ENCODE measurements around the gene GPR158.

GPR158 gene

DNA sequence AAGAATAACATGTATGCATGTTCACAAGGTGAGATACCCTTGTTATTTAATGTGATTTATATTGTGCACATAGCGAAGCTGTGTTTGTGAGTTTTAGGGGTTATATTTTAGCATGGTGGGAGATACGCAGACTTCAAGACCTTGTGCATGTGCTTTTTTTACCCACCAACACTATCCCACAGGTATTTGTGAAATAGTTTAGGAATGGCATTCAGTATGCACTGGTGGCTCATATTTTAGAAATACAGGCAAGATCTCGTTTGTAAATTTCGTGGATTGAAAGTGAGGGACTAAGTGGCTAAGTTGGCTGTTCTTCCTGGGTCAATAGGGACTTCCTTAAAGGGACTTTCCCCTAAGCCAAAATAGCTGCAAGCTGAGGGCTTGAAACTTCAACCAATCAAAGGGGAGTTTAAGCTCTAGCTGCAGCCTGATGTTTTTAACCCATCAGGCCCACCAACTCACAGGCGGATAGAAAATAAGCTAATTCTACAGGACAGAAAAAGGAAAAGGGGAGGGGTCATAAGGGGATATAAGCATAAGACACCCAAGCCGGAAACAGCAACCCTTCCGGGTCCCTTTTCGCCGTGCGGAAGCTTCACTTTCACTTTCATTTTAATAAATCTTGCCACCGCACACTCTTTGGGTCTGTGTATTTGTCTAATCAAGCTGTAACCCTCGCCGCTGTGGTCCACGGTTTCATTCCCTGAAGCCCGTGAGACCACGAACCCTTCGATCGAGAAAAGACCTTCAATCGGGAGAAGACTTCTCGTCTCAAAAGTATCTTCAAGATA, 291.0 kb downstream of the GPR158 start:
- Histone ChIP-seq H3K4me1 (ENCODE audit: control insufficient read depth, low read length) (no peaks in the 10 kb centered on the region), H4K20me1 (ENCODE audit: control insufficient read depth, insufficient read depth, low read depth, low read length) (no peaks in the 10 kb centered on the region), H3K79me2 (ENCODE audit: control insufficient read depth, low read length) (no peaks in the 10 kb centered on the region), H3K9me2 (replicated peaks; ENCODE audit: control insufficient read depth, low read length) (no peaks in the 10 kb centered on the region), H3K4me3 (ENCODE audit: low read length) (no peak overlapping the region), H3K36me3 (ENCODE audit: control insufficient read depth, low read length) (no peaks in the 10 kb centered on the region), H3K27me3 (ENCODE audit: control insufficient read depth, low read length) (no peaks in the 10 kb centered on the region), H3K27ac (ENCODE audit: low read depth, low read length) (no peak overlapping the region), H3F3A (ENCODE audit: control insufficient read depth, insufficient read depth) (no peaks in the 10 kb centered on the region), H3K9me3 (ENCODE audit: control insufficient read depth, insufficient read depth, low read length) (no peaks in the 10 kb centered on the region), H3K4me2 (ENCODE audit: low read length) (no peak overlapping the region)
- TF ChIP-seq EZH2phosphoT487 (IDR thresholded peaks at IDR 0.05; ENCODE audit: borderline replicate concordance, low read length): no peak
- TF ChIP-seq, protein P1, sequence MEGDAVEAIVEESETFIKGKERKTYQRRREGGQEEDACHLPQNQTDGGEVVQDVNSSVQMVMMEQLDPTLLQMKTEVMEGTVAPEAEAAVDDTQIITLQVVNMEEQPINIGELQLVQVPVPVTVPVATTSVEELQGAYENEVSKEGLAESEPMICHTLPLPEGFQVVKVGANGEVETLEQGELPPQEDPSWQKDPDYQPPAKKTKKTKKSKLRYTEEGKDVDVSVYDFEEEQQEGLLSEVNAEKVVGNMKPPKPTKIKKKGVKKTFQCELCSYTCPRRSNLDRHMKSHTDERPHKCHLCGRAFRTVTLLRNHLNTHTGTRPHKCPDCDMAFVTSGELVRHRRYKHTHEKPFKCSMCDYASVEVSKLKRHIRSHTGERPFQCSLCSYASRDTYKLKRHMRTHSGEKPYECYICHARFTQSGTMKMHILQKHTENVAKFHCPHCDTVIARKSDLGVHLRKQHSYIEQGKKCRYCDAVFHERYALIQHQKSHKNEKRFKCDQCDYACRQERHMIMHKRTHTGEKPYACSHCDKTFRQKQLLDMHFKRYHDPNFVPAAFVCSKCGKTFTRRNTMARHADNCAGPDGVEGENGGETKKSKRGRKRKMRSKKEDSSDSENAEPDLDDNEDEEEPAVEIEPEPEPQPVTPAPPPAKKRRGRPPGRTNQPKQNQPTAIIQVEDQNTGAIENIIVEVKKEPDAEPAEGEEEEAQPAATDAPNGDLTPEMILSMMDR (IDR thresholded peaks at IDR 0.05; ENCODE audit: low read depth, low read length, poor library complexity, severe bottlenecking): no peak

DNA sequence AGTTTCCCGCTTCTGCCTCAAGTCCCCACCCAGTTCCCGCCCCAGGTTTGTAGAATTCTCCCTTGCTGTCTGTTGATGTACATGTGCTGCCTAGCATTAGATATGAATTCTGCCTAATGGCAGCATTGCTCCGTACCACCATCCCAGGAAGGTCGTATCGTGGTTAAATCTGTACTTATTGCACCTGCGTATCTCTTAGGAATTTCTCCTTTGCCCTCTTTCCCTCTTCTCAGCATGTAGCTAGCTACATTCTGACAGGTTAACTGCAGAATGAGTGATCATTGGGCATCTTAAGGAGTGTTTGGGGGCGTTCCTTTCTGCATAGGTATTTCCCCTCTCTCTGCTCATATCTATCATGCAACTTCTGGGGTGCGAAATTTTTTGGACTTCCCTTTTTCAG, 293.1 kb downstream of the GPR158 start:
- Histone ChIP-seq H3F3A (ENCODE audit: control insufficient read depth, insufficient read depth) (no peaks in the 10 kb centered on the region), H3K4me2 (ENCODE audit: low read length) (no peak overlapping the region)

DNA sequence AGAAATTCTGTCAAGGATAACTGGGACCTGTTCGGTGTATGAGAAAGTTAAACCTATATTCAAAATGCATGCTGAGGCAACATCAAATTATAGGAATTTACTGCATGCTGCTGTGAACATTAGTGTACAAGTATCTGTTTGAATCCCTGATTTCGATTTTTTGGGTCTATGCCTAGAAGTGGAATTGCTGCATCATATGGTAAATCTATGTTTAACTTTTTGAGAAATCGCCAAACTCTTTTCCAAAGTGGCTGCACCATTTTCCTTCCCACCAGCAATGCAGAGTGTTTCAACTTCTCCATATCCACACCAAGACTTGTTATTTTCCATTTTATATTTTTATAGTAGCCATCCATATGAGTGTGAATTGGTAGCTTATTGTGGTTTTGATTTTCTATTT, 306.7 kb downstream of the GPR158 start:
- Histone ChIP-seq H3K27me3 (ENCODE audit: control insufficient read depth, low read length) (no peaks in the 10 kb centered on the region), H3K4me1 (ENCODE audit: control insufficient read depth, low read length) (no peaks in the 10 kb centered on the region)

More for the DNA sequence above, 293.1 kb downstream of the GPR158 start:
- no peak for TF ChIP-seq EZH2phosphoT487 (IDR thresholded peaks at IDR 0.05; ENCODE audit: borderline replicate concordance, low read length)
- TF ChIP-seq, protein P1 (IDR thresholded peaks at IDR 0.05; ENCODE audit: low read depth, low read length, poor library complexity, severe bottlenecking): no peak
- Histone ChIP-seq H3K4me3 (ENCODE audit: low read length) (no peak overlapping the region), H3K79me2 (ENCODE audit: control insufficient read depth, low read length) (no peaks in the 10 kb centered on the region), H3K27ac (ENCODE audit: low read depth, low read length) (no peak overlapping the region), H4K20me1 (ENCODE audit: control insufficient read depth, insufficient read depth, low read depth, low read length) (no peaks in the 10 kb centered on the region), H3K4me1 (ENCODE audit: control insufficient read depth, low read length) (no peaks in the 10 kb centered on the region), H3K36me3 (ENCODE audit: control insufficient read depth, low read length) (no peaks in the 10 kb centered on the region), H3K9me2 (replicated peaks; ENCODE audit: control insufficient read depth, low read length) (no peaks in the 10 kb centered on the region), H3K9me3 (ENCODE audit: control insufficient read depth, insufficient read depth, low read length) (no peaks in the 10 kb centered on the region), H3K27me3 (ENCODE audit: control insufficient read depth, low read length) (no peaks in the 10 kb centered on the region)

More for the DNA sequence above, 306.7 kb downstream of the GPR158 start:
- Histone ChIP-seq H3K4me3 (ENCODE audit: low read length) (no peak overlapping the region), H3K9me2 (replicated peaks; ENCODE audit: control insufficient read depth, low read length) (no peaks in the 10 kb centered on the region; the same call in 1 of the 2 replicates), H3K4me2 (ENCODE audit: low read length) (no peak overlapping the region), H3K36me3 (ENCODE audit: control insufficient read depth, low read length) (no peaks in the 10 kb centered on the region), H3K27ac (ENCODE audit: low read depth, low read length) (no peak overlapping the region), H4K20me1 (ENCODE audit: control insufficient read depth, insufficient read depth, low read depth, low read length) (no peaks in the 10 kb centered on the region), H3F3A (ENCODE audit: control insufficient read depth, insufficient read depth) (no peaks in the 10 kb centered on the region), H3K9me3 (ENCODE audit: control insufficient read depth, insufficient read depth, low read length) (no peaks in the 10 kb centered on the region), H3K79me2 (ENCODE audit: control insufficient read depth, low read length) (no peaks in the 10 kb centered on the region)
- TF ChIP-seq, protein P1 (IDR thresholded peaks at IDR 0.05; ENCODE audit: low read depth, low read length, poor library complexity, severe bottlenecking): no peak
- TF ChIP-seq EZH2phosphoT487 (IDR thresholded peaks at IDR 0.05; ENCODE audit: borderline replicate concordance, low read length): no peak
